ENCODE data around the gene CCDC57.

The CCDC57 gene

GRCh38 chr17:82153745-82154375 lies 58.8 kb downstream of the CCDC57 start:
- Histone ChIP-seq H3K9me3 (ENCODE audit: insufficient read depth, low read length, severe bottlenecking) (no peaks in the 10 kb centered on the region), H3K4me1 (ENCODE audit: insufficient read depth, low read length) (no peaks in the 10 kb centered on the region), H4K20me1 (ENCODE audit: insufficient read depth, low read length) (no peaks in the 10 kb centered on the region), H3K4me2 (ENCODE audit: insufficient read depth, low read length) (no peak overlapping the region), H3K4me3 (ENCODE audit: low read depth in 1 of 2, low read length in 2 of 2) (no peak overlapping the region), H3K79me2 (ENCODE audit: insufficient read depth, low read length) (no peaks in the 10 kb centered on the region), H2AFZ (ENCODE audit: low read depth, low read length) (no peak overlapping the region), H3K27ac (ENCODE audit: low read length) (peak overlapping the region; percentile 34; the same call in 1 of the 2 replicates), H3K36me3 (ENCODE audit: insufficient read depth, low read length) (peaks cover 47% of the 10 kb centered on the region), H3K27me3 (ENCODE audit: insufficient read depth, low read length, poor library complexity) (no peaks in the 10 kb centered on the region), H3K9ac (ENCODE audit: low read depth, low read length) (no peak overlapping the region)
- no peak for TF ChIP-seq EZH2 (IDR thresholded peaks at IDR 0.05; ENCODE audit: borderline replicate concordance, low read depth, low read length, severe bottlenecking)
- TF ChIP-seq, protein P1, sequence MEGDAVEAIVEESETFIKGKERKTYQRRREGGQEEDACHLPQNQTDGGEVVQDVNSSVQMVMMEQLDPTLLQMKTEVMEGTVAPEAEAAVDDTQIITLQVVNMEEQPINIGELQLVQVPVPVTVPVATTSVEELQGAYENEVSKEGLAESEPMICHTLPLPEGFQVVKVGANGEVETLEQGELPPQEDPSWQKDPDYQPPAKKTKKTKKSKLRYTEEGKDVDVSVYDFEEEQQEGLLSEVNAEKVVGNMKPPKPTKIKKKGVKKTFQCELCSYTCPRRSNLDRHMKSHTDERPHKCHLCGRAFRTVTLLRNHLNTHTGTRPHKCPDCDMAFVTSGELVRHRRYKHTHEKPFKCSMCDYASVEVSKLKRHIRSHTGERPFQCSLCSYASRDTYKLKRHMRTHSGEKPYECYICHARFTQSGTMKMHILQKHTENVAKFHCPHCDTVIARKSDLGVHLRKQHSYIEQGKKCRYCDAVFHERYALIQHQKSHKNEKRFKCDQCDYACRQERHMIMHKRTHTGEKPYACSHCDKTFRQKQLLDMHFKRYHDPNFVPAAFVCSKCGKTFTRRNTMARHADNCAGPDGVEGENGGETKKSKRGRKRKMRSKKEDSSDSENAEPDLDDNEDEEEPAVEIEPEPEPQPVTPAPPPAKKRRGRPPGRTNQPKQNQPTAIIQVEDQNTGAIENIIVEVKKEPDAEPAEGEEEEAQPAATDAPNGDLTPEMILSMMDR (IDR thresholded peaks at IDR 0.05; ENCODE audit: borderline replicate concordance, extremely low read depth, low read length, poor library complexity, severe bottlenecking): peak; percentile 93
- DNase-seq: peak; percentile 77
- peak; percentile 95 for ATAC-seq (ENCODE audit: insufficient read depth, low read depth)

DNA sequence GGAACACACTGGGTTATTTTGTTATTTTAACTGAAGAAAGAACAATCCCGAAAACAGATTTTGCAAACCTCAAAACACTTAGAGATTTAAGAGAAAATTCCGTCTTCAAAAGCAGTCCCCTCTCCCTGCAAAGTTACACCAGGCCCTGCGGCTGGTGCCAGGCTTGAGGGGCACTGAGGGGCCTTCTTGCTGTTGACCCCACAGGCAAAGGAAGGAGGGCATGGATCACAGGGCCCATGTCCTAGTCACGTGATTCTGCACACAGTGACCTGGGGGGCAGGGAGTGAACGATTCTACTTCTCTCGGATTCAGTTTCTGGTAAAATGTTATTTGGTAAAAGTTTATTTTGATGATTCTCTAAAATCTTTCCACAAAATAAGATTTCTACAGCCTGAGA lies 59.3 kb downstream of the CCDC57 start:
- Histone ChIP-seq H2AFZ (ENCODE audit: low read depth, low read length) (no peak overlapping the region), H3K4me3 (ENCODE audit: low read depth in 1 of 2, low read length in 2 of 2) (no peak overlapping the region), H4K20me1 (ENCODE audit: insufficient read depth, low read length) (no peaks in the 10 kb centered on the region), H3K27me3 (ENCODE audit: insufficient read depth, low read length, poor library complexity) (no peaks in the 10 kb centered on the region), H3K9ac (ENCODE audit: low read depth, low read length) (no peak overlapping the region), H3K36me3 (ENCODE audit: insufficient read depth, low read length) (peaks cover 46% of the 10 kb centered on the region), H3K4me2 (ENCODE audit: insufficient read depth, low read length) (no peak overlapping the region), H3K79me2 (ENCODE audit: insufficient read depth, low read length) (no peaks in the 10 kb centered on the region), H3K27ac (ENCODE audit: low read length) (no peak overlapping the region), H3K9me3 (ENCODE audit: insufficient read depth, low read length, severe bottlenecking) (no peaks in the 10 kb centered on the region), H3K4me1 (ENCODE audit: insufficient read depth, low read length) (no peaks in the 10 kb centered on the region)
- TF ChIP-seq, protein P1 (IDR thresholded peaks at IDR 0.05; ENCODE audit: borderline replicate concordance, extremely low read depth, low read length, poor library complexity, severe bottlenecking): no peak
- no peak for TF ChIP-seq EZH2 (IDR thresholded peaks at IDR 0.05; ENCODE audit: borderline replicate concordance, low read depth, low read length, severe bottlenecking)
- ATAC-seq (ENCODE audit: insufficient read depth, low read depth) (no peak), DNase-seq (no peak)

DNA sequence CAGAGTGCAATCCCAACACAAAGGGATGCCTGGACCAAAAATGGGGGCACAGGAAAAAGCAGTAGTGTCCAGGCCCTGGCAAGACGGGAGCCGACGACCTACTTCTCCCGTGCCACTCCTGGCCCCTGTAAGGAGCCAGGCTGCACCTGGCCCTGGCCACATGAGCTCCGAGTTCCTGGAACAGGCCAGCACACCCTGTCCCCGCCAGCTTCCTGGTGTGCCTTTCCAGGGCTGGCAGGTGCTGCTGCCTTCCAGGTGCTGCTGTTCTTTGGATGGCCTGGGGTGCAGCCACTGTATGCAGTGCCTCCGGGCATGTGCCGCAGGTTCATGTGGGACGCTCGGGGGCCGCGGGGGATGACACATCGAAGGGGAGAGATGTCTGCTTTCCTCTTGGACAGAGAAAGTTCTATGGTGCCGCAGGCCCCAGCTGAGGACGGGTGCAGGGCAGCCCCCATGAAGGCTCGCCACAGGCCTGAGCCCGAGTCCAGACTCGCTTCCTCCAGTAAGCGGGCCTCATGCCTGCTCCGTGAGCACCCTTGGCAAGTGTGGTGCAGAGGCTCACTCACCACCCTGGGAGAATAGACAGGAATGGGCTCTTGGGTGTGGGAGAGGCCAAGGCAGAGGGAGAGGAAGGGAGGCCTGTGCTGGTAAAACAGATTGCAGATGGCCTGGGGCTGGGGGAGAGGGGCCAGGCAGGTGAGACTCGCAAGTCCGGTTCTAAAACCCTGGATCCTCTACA lies 59.9 kb downstream of the CCDC57 start:
- peaks cover 46% of the 10 kb centered on the region for H3K36me3 ChIP-seq (ENCODE audit: insufficient read depth, low read length)
- no peak overlapping the region for H3K4me2 ChIP-seq (ENCODE audit: insufficient read depth, low read length)
- TF ChIP-seq, protein P1 (IDR thresholded peaks at IDR 0.05; ENCODE audit: borderline replicate concordance, extremely low read depth, low read length, poor library complexity, severe bottlenecking): no peak
- TF ChIP-seq EZH2 (IDR thresholded peaks at IDR 0.05; ENCODE audit: borderline replicate concordance, low read depth, low read length, severe bottlenecking): no peak
- no peak overlapping the region for H3K9ac ChIP-seq (ENCODE audit: low read depth, low read length)
- H3K9me3 ChIP-seq (ENCODE audit: insufficient read depth, low read length, severe bottlenecking): no peaks in the 10 kb centered on the region
- no peak for DNase-seq
- no peak overlapping the region for H2AFZ ChIP-seq (ENCODE audit: low read depth, low read length)
- H4K20me1 ChIP-seq (ENCODE audit: insufficient read depth, low read length): no peaks in the 10 kb centered on the region
- H3K27me3 ChIP-seq (ENCODE audit: insufficient read depth, low read length, poor library complexity): no peaks in the 10 kb centered on the region
- H3K79me2 ChIP-seq (ENCODE audit: insufficient read depth, low read length): no peaks in the 10 kb centered on the region
- H3K4me1 ChIP-seq (ENCODE audit: insufficient read depth, low read length): no peaks in the 10 kb centered on the region
- H3K27ac ChIP-seq (ENCODE audit: low read length): no peak overlapping the region
- ATAC-seq (ENCODE audit: insufficient read depth, low read depth): no peak
- H3K4me3 ChIP-seq (ENCODE audit: low read depth in 1 of 2, low read length in 2 of 2): no peak overlapping the region
